DND-41 (cell line): ENCODE data around the gene NEDD9.

ENCODE experiments used
- EZH2 ChIP-seq: IDR thresholded peaks from 3 replicates; pipeline ENCODE4 v1.6.1; 2012; ENCODE audit warnings: borderline replicate concordance, low read depth, mild to moderate bottlenecking, moderate library complexity, low read length, inconsistent platforms; ENCODE audit not compliant: severe bottlenecking
- TF ChIP-seq, protein P1 (sequence below): IDR thresholded peaks from 2 replicates; pipeline ENCODE4 v1.5.1; 2012; ENCODE audit warnings: borderline replicate concordance, low read length, moderate library complexity, mild to moderate bottlenecking; ENCODE audit not compliant: poor library complexity, severe bottlenecking; ENCODE audit errors: extremely low read depth

DNA sequence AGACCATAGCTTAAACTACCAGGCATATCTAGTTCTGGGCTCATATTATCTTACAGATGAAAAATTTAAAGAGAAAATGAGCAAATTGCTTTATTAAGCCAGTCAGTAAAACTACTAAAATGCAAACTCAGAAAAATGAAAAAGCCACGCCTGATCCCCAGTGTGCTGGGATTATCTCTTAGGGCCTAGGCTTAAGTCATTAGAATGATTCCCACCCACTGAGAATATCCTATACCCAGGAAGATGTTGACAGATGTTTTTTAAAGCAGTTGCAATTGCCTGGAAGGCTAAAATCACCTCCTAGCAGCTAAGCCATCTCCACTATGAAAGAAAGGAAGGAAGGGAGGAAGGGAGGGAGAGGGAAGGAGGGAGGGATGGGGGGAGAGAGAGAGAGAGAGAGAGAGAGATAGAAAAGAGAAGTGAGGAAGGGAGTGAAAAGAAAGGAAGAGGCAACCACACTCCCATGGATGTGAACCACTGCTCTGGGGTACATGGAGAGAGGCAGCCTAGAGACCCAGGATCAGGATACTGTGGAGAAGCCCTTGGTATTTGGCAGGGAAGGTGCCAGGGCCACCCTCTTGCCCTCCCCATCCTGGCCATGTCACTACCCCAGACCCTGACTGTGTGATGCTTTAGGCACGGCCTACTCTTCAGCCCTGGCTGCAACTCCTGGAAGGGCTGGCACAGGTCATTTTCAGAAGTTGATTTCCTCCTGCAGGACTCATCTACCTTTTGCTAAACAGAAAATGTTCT is 21.9 kb downstream of the NEDD9 start:
- TF ChIP-seq, protein P1, sequence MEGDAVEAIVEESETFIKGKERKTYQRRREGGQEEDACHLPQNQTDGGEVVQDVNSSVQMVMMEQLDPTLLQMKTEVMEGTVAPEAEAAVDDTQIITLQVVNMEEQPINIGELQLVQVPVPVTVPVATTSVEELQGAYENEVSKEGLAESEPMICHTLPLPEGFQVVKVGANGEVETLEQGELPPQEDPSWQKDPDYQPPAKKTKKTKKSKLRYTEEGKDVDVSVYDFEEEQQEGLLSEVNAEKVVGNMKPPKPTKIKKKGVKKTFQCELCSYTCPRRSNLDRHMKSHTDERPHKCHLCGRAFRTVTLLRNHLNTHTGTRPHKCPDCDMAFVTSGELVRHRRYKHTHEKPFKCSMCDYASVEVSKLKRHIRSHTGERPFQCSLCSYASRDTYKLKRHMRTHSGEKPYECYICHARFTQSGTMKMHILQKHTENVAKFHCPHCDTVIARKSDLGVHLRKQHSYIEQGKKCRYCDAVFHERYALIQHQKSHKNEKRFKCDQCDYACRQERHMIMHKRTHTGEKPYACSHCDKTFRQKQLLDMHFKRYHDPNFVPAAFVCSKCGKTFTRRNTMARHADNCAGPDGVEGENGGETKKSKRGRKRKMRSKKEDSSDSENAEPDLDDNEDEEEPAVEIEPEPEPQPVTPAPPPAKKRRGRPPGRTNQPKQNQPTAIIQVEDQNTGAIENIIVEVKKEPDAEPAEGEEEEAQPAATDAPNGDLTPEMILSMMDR = no peak
- TF ChIP-seq EZH2 = no peak
